ENCODE data around the gene QTRT2.

The QTRT2 gene

DNA sequence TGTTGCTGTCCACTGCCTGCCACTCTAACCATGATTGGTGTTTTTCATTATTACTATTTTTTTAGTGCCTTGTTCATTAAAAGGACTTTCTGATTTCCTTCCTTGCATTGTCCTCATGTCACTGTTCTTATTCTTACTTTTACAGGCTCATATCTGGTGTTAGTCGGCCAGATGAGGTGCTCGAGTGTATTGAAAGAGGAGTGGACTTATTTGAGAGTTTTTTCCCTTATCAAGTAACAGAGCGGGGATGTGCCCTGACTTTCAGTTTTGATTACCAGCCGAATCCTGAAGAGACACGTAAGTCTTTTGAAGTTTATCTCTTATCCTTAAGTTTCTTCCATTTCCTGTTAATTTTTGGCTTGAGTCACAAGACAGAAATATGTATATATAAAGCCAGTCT lies 23.2 kb downstream of the QTRT2 start:
- DNase-seq = no peak

DNA sequence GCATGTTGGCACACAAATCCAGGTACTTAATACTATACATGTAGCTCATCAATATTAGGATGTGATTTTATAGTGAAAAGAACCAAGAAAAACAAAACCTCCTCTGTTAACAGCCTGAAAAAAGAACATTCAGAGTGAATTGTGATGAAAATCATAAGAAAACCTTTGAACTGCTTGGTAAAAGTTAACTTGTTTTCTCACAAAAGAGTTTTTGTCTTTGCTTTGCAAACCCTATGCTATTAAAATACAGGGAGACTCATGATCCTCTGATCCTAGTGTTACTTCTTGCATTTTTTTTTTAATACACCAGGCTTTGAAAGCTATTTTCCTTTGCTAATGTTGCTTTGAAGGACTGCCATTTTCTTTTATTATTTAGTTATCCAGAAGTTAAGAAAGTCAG lies 23.7 kb downstream of the QTRT2 start:
- DNase-seq = no peak

DNA sequence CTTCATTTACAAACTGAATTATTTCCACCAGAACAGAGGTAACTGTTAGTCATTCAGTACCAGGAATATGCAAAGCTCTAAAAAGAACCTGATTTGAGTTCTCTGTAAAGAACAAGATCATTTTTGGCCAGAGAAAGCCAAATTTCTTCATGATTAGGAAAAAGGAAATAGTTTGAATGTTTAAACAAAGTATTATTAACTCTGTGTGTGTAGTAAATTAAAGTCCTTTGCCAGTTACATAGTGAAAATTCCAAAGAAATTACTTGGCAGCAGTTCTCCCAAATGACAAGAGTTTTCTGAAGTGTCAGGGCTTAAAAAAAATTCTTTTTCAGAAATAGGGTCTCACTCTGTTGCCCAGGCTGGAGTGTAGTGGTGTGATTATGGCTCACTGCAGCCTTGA lies 24.5 kb downstream of the QTRT2 start:
- DNase-seq = no peak

DNA sequence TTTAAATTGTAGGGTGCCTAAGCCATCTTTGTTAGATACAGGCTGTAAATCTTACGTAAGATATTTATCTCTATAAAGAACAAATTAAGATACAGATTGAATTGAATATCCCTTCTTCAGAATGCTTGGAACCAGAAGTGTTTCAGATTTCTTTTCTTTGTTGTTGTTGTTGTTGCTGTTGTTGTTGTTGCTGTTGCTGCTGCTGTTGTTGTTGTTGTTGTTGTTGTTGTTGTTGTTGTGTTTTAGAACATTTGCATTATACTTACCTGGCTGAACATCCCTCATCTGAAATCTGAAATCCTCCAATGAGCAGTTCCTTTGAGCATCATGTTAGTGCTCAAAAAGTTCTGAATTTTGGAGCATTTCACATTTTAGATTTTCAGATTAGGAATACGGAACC lies 26.6 kb downstream of the QTRT2 start:
- no peak for DNase-seq

DNA sequence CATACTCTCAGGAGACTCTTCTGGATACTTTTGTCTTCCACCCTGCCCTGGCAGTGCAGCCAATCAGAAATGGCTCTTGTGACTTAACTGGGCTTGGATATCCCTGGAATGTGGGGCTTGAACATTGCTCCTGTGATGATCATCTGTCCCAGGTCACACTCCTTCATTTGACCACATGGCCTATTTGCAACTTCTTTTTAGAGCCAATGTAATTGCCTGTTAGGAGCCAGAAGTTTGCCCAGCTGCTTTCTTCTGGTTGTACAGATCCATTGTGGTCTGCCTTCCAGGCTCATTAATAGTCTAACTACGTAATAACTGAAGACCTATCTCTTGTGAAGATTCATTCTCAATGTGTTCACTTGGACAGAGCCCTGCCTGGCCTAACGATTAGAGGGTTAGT lies 29.8 kb downstream of the QTRT2 start:
- no peak for DNase-seq

DNA sequence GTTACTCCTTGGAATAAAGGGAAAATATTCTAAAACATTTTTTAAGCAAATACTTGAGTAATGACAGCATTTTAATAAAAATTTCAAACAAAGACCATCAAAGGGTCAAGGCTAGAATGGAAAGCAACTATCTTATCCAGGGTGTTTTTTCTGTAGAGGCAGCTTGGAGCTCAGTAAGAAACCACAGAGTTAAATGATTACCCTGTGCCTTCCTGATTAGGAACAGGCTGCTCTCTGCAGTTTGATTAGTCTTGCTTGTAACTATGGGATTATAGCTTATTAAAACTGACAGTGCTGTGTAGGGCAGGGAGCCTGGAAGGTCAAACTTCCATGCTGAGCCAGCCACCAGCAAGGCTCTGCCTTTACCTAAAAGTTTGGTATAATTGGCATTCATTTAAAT lies 33.1 kb downstream of the QTRT2 start:
- DNase-seq = no peak

DNA sequence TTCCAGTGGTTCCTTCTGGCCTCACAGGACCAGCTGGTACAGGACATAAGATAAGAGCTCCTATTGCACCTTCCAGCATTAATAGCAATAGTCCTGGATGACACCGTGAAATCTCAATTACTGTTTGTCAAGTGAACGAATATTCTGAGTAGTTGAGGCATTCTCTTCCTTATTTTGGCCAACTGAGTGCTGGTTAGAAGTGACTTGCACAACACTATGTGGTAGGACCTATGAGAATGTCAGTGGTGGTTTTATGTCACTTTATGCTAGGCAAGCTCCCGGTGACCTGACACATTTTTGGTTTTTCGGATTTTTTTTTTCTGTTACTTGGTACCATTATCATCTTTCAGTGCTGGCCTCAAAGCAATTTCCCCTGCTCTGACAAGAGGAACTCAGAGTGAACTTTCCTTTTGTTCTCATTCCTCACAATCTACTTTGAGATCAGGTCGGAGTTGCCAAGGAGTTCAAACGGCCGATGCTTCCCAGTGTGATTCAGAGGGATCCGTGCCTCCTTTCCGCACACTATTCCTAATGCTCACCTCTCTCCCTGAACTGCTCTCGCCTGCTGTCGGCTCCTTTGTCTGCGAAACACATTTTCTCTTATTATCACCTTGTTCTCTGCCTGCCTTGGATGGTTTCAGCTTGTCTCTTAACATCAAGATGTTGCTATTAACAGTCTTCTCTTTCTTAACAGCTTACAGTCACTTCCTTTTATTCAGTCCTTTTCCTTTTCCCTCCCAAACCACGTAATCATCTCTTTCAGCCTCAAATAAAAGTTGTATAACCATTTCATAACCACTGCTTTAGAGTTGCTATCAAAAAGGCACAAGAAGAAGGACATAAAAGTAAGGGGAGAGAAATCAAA lies 35.8 kb downstream of the QTRT2 start:
- DNase-seq = peak; percentile 35

DNA sequence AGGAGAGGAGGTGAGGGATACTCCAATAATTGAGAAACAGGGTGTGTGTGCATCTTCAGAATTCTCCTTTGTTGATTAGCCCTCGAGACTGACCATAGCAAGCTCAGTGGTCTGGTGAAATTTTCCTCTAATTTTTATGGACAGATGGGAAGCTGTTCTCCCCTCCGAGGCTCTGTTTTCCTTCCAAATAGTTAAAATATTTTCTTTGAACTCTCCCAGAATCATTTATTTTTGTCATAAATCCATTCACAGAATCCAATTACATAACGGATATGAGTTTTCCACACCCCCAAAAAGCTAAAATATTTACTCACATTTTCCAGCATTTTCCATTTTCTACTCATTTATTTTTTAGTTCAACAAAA lies 36.5 kb downstream of the QTRT2 start:
- no peak for DNase-seq

DNA sequence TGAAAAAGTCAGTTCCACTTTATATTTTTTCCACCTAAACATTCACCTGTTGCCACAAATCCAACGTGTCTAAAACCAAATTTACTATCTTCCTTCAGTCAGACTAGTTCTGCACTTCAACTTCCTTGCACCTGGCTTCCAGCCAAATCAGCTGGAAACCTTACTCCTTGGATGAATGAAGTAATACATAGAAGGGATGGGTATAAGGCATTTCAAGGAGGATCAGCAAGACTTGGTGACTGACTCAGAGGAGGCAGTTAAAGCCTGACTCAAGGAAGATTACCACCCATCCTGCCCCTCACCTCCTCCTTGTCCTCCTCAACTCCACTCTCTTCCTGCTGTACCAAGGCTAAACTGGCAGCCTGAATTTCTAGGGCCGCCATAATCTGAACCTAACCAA lies 37.1 kb downstream of the QTRT2 start:
- no peak for DNase-seq

DNA sequence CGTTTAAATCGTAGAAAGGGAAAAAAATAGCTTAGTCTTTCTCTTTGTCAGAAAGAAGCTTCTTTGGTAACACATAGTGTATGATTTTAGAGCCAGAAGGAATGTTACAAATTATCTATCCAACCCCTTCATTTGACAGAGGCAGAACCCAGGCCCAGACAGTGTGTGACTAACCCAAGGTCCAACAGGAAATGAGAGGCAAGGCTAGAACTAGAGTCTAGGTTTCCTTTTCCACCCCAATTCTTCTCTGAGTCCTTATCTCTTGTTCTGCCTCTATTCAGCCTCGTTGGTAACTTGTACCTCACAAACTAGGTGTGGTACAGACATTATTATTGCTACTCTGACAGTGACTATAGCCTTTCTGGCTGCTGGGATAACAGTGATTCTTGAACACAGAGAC lies 39.3 kb downstream of the QTRT2 start:
- DNase-seq = no peak

DNA sequence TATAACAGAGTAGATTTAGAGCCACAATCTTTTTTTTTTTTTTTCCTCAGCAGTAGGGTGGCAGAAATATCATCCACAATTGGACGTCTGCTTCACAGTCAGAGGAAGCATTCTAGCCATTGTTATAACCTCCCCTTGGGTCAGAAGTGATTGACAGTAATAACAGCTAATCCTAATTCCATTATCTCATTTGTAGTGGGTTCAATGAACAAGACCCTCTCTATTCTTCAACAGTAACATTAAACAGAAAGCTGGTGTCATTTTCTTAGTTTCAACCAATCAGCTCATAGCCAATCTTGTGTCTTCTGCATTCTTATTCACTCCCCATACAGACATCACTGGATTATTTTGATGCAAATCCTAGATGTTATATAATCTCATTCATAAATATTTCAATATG lies 44.6 kb downstream of the QTRT2 start:
- DNase-seq = no peak

DNA sequence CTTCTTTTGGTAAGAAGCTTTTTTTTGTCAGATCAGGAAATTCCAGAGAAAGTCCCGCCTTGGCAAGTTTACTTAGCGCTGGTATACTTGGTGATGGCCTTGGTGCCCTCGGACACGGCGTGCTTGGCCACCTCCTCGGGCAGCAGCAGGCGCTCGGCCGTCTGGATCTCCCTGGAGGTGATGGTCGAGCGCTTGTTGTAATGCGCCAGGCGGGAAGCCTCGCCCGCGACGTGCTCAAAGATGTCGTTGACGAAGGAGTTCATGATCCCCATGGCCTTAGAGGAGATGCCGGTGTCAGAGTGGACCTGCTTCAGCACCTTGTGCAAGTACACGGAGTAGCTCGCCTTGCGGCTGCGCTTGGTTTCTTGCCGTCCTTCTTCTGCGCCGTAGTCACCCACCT lies 46.6 kb downstream of the QTRT2 start:
- DNase-seq = no peak

DNA sequence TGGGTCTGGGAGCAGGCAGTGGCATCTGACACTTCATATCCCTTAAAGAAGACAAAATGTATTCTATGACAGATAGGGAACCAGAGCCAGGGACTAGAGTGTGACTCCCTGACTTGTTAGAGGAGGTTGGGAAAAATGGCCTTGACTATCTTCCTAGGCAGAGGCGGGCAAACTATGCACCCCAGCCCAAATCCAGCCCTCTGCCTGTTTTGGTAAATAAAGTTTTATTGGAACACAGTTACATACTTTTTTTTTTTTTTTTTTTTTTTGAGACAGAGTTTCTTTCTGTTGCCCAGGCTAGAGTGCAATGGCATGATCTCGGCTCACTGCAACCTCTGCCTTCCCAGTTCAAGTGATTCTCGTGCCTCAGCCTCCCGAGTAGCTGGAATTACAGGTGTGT lies 47.3 kb downstream of the QTRT2 start:
- no peak for DNase-seq

DNA sequence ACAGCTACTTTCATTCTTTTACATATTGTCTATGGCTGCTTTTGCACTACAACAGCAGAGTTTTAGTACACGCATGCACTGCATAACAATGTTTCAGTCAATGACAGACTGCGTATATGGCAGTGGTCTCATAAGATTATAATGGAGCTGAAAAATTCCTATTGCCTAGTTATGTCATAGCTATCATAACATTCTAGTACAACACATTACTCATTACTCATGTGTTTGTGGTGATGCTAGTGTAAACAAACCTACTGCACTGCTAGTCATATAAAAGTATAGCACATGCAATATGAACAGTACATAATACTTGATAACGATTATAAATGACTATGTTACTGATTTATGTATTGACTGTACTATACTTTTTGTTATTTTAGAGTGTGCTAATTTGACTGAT lies 47.9 kb downstream of the QTRT2 start:
- DNase-seq = no peak

DNA sequence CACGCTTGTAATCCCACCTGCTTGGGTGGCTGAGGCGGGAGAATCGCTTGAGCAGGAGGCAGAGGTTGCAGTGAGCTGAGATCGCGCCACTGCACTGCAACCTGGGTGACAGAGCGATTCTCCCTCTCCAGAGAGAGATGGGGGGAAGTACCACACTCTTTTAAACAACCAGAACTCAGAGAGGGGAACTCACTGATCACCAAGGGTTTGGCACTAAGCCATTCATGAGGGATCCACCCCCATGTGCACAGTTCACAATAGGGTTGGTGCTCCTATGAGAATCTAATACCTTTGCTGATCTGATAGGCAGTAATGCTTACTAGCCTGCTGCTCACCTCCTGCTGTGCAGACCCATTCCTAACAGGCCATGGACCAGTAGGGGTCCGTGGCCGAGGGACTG lies 51.6 kb downstream of the QTRT2 start:
- no peak for DNase-seq

DNA sequence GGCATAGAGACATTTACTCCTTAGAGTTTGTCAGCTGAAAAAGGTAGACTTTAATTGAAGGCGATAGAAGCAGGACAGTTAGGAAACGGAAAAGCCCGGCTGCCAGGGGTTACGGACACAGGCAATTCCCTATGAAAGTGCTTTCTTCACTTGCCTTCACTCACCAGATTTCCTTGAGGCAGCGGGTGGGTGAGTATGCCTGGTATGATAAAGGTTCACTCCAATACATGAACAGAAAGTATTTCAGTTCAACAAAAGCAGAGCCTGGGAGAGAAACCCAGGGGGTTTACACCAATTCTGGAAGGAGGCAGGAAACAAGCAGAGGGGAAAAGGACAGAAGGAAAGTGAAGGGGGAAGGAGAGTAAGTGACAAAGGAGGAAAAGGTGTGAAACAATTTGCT lies 53.9 kb downstream of the QTRT2 start:
- no peak for DNase-seq

DNA sequence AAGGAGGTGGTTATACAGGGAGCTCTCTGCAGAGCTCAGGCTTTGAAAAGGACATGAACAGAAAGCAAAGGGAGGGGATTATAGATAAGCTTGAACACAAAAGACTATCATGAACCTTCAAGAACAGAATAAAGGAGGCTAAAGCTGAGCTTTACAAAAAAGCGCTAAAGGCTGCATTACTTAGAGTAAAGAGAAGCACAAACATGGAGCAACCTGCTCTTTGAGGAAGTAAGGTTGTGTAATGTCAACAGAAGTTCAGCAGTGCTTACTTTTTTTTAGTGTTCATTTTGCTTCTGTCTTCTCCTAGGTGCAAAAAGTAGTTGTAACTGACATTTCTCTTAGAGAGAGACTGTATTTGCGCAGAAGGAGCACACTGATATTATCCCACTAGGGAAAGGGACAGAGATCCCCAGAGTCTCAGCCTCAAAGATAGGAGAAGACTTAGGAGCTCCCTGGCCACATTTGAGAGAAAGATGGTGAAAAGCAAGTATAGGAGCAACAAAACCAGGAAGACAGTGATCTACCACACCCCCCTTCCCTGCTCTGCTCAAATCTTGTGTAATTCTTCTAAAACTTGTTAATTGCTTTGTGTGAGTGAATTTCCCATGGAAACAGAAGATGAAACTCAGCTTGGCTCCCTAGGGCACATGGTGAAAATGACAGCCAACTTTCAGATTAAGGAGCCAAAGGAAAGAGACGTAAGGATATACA lies 54.7 kb downstream of the QTRT2 start:
- DNase-seq = peak; percentile 85

DNA sequence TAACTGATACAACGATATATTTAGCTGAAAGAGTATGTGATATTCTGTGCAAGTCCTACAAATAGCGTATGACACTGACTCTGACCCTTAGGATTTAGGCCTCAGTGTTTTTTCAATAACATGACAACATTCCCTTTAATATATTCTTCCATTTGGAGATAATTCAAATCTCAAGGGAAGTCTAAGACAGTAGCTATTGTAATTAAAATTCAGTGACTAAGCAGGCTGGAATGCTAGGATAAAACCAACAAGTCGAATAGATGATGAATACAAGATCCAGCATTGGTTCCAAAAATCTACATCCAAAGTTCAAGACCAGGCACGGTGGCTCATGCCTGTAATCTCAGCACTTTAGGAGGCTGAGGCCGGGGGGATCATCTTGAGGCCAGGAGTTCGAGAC lies 56.2 kb downstream of the QTRT2 start:
- no peak for DNase-seq

DNA sequence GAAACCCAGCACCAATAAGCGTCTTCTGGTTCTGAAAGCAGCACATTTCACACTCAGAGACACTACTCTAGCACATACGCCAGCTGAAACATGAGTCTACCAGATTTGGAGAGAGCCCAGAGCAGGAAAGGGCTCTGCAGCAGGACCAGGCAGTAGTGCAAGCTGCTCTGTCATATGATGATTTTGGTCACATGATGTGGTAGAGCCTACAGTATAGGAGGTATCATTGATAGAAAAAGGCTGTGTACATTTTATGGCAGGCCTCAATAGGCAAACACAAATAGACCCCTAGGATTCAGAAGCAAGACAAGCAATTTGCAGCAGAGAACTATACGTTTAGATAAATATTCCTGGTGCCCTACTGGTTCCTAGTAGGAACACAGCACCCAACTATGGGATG lies 58.2 kb downstream of the QTRT2 start:
- no peak for DNase-seq

DNA sequence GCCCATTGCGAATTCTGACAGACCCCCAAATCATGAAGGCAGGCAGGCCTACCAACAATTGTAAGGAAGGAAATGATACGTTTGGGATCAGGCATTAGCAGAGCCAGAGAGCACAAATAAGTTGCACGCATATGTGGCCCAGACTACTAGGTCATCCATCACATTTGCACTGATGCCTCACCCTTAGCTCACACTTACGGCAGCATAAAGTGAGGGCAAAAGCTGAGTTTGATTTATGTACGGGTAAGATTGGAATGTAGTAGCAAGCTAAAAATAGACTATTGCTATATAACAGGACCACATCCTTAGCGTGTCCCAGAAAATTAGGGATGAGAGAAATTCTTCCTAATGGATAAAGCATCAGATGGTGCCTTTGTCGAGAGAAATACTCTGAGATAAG lies 58.6 kb downstream of the QTRT2 start:
- no peak for DNase-seq

DNA sequence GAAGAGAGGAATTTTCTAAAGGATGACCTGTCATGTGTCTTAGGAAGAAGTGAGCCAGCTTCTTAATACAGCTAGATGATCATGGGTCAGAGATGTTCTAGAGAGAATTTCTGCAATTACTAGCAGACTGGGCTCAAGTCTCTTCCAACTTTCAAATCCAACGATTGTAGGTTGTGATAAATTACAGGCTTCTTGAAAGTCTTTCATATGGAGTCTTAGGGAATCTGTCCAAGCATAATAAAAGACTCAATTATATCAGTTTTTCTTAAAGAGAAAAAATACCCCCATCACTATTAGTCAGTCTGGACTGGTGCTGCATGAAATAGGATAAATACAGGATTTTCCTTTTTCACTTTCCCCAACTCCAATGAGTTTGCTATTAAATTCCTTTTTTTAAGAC lies 63.2 kb downstream of the QTRT2 start:
- DNase-seq = no peak

DNA sequence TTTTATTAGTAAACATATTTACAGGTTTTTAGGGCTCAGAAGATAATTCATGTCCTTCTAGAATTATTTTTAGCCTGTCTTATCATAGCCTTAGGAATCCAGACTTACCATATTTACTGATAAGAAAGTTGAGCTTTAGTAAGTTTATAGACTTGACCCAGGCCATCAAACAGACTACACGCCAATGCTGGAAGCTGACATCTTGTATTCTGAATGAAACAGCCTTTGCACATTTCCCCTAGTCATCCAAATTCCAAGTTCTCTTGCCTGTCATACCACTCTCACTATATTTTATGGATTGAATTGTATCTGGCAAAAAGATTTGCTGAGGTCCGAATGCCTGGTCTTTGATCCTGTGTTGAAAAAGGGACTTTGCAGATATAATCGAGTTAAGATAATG lies 63.7 kb downstream of the QTRT2 start:
- DNase-seq = no peak

DNA sequence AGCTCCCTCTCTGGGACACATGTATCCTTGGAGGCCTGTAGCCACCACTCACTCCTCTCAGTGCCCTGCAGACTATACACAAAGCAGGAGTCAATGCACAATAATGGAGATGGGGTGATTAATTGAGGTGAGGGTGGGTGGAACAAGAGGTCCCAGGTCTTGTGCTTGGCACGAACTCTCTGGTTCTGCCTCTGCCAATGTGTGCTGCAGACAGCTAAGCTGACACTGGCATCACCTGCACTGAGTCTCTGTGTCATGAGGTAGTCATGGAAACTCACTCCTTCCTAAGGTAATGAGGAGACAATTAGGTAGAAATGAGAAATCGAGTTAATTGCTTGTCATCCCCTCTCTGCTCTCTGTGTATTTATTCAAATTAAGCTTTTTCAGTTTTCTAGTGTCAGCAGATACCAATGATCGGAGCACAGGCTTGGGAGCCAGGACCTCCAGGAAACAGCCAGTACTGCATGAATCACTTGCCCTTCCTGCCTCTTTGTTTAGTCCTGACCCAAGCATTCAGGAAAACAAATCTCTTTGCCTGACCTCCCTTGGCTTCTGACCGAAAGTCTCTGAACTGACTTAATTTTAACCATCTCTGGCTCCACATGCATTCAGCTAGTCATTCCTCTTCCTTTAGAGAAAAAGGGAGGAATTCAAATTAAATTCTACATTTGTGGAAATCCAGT lies 65.6 kb downstream of the QTRT2 start:
- no peak for DNase-seq

DNA sequence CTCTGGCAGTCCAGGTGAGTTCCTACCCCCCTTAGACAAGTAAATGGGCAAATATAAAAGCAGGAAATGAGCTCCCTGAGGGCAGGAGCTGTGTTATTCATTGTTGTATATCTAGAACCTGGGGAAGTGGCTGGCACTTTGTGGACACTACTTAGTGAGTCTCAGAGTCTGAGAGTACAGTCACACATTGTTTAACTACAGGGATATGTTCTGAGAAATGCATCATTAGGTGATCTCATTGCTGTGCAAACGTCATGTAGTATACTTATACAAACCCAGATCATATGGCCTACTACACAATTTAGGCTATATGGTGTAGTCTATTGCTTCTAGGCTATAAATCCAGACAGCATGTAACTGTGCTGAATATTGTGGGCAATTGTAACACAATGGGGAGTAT lies 69.9 kb downstream of the QTRT2 start:
- DNase-seq = no peak

Measured in GF-D8 (cell line).